ENCODE results near the gene SMIM27.
"Not testable (repeated sequence)": the region's sequence is repeated elsewhere in the genome, so short reads cannot be mapped to it uniquely, and the experiment has no call there.

DNA sequence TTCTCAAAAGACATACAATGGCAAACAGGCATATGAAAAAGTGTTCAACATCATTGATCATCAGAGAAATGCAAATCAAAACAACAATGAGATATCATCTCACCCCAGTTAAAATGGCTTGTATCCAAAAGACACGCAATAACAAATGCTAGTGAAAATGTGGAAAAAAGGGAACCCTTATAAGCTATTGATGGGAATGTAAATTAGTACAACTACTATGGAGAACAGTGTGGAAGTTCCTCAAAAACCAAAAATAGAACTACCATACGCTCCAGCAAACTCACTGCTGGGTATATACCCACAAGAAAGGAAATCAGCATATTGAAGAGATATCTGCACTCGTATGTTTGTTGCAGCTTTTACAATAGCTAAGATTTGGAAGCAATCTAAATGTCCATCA is 46.9 kb downstream of the SMIM27 start:
- not testable (repeated sequence) for TF ChIP-seq CTCF (IDR thresholded peaks at IDR 0.05; ENCODE audit: poor library complexity, severe bottlenecking); POLR2AphosphoS5 (IDR thresholded peaks at IDR 0.05); EP300 (conservative IDR thresholded peaks at IDR 0.05; ENCODE audit: poor library complexity, severe bottlenecking); RAD21 (conservative IDR thresholded peaks at IDR 0.05); TAF1 (IDR thresholded peaks at IDR 0.05; ENCODE audit: low read depth); MXI1 (conservative IDR thresholded peaks at IDR 0.05; ENCODE audit: poor library complexity, severe bottlenecking); SMC3 (conservative IDR thresholded peaks at IDR 0.05; ENCODE audit: poor library complexity)

Data from neural cell (in vitro differentiated cells).